Measurements from ENCODE around the gene DSCAML1.
A peak's percentile ranks its signal among the peaks of the same experiment; 100 is the strongest.

DSCAML1 gene

DNA sequence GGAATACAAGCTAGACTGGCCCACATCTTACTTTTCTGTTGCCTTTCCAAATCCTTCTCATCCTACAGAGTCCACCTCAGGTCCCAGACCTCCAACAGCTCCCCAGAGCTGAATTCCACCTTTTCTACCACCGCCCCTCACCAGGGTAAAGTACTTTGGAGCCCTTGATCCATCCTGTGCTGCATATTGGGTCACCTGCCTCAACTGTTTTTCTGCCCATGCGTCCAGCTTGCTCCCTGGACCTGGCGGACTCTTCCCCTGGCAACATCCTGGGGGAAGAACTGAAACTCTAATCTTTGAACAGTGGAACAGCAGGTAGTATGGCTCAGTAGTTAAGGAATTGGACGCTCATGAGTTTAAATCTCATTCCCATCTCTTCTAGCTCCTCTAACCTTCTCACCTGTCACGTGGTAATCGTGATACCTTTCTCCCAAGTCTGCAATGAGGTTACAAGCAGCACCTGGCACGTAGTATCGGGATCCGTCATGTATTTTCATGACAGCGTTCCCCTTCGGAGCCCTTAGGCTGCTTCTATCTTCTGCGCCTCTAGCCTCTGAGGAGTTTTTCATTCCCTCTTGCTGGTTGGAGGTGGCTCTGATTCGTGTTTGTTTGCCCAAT lies 371.2 kb downstream of the DSCAML1 start:
- no peak for DNase-seq (ENCODE audit: low spot score)

DNA sequence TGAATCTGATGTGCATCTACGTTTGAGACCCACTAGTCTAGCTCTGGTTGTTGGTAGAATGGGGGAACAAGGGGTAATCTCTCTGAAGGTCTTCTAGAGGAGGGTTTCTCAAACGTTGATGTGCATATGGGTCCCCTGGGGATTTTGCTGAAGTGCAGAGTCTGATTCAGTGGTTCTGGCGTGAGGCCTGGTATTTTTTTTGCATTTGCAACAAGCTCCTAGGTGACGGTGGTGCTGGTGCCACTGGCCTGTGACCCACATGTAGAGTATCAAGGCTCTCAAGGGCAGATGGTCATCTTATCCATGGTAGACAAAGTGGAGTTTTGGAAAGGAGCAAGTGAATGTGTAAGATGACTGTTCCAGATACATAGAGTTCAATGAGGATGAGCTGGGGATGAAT lies 372.2 kb downstream of the DSCAML1 start:
- DNase-seq (ENCODE audit: low spot score), result no peak

DNA sequence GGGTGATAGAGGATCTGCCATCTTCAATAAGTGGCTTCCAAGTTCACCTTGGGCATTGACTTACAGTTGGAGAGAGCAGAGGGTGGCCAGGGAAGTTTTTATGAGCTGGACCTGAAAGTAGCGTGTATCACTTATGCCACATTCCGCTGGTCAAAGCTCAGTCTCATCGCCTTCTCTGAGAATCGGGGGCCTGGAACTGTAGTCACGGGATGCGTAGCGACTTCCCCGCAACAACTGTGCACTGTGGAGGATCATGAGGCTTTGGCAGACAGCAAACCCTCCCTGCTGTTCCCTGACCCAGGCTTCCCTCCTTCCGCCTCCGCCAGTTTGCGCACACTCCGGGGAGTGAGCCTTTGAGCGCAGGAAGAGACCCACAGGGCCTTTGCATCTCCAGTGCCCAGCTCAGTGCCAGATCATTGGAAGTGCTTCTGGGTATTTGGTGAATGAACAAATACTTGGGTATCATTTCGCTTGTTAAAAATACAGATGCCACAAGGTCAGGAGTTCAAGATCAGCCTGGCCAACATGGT lies 373.9 kb downstream of the DSCAML1 start:
- no peak for DNase-seq (ENCODE audit: low spot score)

DNA sequence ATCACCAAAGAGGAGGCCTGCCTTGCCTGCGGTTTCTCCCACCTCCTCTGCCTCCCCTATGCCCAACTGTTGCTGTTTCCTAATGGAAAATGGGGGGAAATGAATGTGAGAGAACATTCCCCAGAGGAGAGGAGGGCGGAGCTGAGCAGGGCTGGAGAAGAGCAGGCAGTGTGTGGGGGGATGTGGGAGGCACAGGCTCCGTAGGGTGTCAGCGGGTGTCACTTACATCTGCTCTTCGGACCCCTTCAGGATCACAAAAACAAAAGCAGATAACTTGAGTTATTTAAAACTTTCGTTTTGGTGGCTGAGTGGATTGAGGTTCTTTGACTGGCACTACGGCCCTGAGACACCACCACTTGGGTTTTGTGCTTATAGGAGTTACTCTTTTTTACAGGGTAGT lies 375.5 kb downstream of the DSCAML1 start:
- DNase-seq (ENCODE audit: low spot score), result no peak

DNA sequence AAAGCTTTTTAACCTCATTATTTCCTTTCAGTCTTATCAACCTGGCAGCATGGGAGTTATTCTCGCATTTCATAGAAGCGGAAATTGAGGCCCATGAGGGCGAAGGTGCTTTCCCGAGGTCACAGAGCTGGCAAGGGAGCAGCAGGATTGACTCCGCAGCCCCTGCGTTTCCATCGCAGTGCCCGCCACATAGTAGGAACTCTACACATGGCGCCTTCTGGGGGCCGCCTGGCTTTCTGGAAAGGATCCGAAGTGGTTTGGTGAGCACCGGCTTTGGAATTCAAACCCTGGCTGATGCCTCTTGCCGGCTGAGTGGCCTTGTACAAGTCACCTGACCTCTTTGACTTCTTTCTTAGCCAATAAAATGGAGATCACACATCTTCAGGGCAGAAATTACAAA lies 376.0 kb downstream of the DSCAML1 start:
- DNase-seq (ENCODE audit: low spot score), result no peak

DNA sequence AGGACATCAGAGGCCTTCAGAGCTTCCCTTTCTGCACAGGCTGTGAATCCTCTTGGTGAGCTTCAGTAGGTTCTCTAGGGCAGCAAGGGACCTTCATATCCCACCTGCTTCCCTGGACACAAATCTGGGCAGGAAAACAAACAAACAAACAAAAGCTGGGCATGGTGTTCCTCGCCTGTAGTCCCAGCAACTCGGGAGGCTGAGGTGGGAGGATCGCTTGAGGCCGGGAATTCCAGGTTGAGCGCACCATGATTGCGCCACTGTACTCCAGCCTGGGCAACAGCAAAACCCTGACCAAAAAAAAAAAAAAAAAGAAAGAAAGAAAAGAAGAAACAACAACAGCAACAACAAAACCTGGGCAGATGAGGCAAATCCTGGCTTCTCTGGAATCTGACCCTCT lies 376.4 kb downstream of the DSCAML1 start:
- no peak for DNase-seq (ENCODE audit: low spot score)

DNA sequence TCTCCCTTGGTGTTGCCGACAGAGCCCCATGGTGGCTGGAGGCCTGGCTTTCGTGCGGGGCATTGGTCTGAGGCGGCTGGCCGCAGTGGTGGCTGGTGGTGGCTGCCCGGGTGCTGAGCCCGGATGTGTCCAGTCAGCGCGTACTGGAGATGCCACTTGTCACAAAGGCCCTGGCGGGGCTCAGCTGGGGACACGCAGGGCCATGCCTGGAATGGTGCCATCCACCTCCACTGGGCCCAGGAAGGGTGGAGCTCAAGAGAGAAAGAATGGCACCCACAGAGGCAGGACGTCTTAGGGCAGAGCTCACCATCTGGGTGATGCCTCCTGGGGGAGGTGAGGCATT lies 376.9 kb downstream of the DSCAML1 start:
- no peak for DNase-seq (ENCODE audit: low spot score)

DNA sequence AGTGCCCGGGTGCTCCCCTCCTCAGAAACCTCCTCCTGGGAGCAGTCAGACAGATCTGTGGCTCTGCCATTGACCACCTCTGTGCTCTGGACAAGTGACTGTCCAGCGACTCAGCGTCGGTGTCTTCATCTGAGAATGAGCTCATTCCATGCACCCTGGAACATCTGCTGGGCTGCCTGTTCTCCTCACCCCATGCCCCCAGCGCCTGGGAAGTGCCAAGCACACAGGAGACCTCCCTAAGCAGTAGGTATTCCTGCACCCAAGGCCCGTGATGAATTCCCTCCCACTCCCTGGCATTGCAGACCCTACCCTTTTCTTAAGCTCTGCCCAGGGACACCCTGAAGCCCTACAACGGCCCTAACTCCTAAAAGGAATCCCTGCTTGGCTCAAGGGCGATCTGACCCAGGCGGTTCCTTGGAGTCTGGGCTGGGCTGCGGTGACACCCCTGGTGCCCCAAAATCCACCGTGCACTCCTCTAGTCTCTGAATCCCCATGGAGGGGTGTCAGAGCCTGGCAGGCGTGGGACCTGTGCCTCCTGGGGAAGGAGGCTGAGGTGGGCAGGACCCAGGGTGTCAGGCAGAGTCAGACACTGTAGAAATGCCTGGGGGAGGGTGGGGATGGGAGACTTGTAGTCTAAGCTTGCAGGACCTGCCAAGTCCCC lies 377.4 kb downstream of the DSCAML1 start:
- no peak for DNase-seq (ENCODE audit: low spot score)

DNA sequence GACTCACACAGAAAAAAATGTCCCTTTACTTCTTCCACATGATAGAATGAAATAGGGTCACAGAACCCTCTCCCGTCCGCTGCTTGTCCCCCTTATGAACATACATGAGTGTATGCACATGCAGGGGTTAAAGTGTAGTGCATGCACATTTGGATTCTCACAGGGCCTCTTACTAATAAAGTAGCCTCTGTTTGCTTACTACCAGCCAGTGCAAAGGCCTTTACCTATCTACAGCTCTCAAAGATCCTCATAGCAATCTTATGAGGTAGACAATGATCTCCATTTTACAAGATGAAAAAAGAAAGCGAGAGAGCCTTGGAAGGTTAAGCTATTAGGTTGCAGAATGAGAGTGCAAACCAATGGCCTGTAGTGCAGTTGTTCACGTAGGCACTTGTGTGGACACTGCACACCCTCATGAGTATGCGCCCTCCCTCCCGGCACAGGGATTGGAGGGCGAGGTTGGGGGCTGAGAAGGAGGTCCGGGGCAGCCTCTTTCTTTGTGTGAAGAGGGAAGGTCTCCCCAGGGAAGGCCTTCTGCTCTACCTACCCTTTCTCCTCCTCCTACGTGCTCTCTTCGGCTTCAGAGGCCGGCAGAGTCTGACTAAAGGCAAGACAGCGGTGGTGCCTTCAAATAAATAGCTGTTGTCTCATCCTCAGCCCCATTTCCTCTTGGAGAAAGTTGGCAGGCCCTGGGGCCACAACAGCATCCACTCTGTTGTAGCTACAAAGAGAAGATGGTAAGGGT lies 378.1 kb downstream of the DSCAML1 start:
- no peak for DNase-seq (ENCODE audit: low spot score)

DNA sequence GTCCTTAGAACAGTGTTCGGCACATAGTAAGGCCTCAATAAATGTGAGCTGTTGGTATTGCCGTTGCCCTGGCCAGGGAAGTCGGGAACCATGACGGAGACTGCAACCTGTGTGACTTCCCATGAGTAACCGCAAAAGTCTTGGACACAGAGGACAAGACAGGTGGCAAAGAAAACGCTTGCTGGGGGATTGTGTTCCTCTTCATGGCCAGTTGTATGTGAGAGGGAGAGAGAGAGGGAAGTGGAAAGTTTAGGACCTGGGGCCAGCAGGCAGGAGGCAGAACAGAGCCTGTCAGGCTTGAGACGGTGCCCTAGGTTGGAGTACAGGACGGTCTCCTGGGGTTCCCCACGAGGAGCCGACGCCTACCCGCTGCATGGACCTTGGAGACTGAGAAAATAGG lies 379.2 kb downstream of the DSCAML1 start:
- DNase-seq (ENCODE audit: low spot score), result no peak

DNA sequence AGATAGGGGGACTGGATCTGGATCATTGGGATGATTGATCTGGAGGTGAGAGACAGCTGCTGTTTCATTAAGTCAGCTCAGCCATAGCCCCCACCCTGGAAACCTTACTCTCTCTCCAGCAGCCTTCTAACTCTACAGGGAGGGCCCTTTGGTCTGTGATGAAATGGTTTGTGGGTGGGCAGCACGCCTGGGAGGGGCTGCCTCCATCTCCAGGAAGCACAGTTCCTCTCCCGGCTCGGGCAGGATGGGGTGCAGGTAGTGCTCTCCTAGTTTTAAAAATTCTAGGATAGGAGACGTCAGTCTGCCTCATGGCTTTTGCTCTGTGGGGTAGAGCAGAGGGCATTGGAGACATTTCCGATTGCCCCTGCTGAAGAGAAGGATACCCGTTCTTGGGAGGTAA lies 379.7 kb downstream of the DSCAML1 start:
- no peak for DNase-seq (ENCODE audit: low spot score)

DNA sequence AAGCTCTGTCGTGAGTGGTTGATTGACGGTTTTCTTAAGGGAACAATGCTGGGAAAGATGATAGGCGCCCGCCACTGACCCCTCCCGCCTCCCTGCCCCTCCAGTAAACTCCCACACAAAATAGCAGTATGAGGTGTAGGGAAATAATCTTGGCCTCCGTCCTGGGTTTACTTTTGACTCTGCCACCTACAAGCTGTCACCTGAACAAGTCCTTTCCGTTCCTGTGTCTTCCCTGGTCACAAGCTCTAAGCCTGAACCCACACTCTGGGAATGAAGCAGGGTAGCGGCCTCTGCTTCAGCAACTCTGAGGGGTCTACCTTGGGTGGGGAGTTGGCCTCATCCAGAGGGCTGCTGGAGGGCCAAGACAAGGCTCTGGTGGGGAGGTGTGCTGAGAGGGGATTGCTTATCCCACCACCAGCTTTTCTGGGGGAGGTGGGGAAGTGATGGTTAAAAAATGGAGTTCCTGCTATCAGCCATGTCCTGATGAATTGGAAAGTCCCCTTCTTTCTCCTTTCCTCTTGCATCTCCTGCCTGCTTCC lies 381.6 kb downstream of the DSCAML1 start:
- DNase-seq (ENCODE audit: low spot score), result no peak

DNA sequence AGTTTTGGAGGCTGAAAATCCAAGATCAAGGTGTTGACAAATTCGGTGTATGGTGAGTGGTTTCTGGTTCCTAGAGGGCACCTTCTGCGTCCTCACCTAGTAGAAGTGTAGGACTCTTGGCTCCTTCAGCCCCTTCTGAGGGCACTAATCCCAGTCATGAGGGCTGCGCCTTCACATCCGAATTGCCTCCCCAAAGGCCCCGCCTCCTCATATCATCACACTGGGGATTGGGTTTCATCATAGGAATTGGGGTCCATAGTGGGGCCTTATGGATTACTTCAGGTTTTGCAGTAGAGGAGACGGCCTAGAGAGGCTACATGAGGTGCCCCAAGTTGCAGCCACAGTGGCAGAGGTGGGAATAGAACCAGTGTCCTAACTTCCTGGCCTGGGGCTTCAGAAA lies 382.3 kb downstream of the DSCAML1 start:
- DNase-seq (ENCODE audit: low spot score), result no peak

DNA sequence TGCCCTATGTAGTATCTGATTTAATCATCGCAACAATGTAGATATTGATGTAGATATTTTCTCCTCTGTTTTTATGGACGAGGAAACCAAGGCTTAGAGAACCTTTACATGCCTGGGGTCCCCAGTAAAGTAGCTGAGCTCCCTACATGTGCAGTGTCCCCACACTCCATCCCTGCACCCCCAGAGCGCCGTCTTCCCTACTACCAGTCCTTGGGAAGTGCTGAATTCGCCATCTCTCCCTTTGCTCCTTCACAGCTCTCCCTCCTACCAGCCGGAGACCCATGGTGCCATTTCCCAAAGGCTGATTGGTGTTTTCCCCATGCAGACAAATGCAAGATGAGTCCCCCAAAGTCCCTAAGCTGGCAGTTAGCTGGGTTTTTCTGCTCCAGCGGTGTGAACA lies 383.4 kb downstream of the DSCAML1 start:
- no peak for DNase-seq (ENCODE audit: low spot score)

DNA sequence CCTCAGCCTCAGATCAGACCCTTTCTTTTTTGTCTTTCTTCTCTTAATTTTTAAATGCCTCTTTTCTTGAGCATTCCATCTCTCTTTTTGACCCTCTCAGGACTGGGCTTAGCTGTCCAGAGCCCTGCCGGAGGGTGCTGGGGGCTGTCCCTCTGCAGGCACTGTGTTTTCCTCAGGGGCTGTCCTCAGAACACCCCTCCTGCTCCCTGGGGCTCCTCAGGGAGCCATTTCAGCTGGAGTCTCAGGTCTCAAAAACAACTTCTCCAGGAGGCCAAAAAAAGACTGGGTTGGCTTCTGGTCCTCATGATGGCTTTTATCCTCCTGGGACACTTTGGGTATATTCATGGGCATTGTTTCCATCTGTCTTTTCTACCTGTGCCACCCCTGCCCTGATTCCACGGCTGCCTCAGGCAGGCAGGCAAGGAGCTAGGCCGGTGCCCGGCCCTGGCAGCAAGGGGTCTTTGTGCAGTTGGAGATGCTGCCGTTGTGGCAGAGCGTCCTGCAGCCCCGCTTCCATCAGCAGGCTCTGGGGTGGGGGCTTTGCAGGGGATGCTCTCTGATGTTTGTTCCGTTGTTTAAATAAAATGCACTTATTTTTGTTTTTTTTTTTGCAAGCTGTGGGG lies 384.3 kb downstream of the DSCAML1 start:
- DNase-seq (ENCODE audit: low spot score), result no peak

DNA sequence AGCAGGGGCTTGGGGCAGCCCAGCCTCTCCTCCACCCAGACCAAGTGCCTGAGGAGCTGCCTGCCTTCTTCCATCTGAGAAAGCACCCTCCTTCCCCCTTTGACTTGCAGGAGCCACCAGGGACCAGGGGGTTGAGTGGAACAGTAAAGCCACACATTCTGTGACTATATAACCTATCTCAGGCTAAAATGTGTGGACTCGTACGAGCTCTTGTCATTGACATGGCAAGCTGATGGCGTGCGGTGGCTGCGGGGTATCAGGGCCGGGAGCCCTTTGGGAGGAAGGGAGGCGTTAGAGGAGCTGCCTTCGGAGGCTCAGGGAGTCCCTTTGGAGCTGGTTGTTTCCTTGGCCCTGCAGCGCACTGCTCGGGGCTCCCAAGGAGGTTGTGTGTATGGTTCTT lies 384.8 kb downstream of the DSCAML1 start:
- DNase-seq (ENCODE audit: low spot score), result no peak

DNA sequence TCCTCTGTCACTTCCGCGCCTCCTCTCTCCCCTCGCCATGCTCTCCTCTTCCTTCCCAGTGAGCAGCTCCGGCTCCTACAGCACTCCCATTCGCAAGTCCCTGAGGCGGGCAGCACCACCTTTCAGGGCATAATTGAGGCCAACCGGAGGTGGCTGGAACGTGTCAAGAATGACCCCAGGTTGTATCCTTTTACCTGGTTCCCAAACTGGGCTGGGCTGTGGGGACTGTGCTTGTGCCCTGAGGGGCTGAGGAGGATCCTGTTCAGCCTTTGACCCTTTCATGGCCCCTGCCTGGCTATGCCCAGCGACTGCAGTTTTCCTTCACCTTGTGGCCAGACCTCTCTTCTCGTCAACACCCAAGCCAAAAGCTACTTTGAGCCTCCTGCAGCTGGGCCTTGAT lies 385.3 kb downstream of the DSCAML1 start:
- DNase-seq (ENCODE audit: low spot score), result no peak

DNA sequence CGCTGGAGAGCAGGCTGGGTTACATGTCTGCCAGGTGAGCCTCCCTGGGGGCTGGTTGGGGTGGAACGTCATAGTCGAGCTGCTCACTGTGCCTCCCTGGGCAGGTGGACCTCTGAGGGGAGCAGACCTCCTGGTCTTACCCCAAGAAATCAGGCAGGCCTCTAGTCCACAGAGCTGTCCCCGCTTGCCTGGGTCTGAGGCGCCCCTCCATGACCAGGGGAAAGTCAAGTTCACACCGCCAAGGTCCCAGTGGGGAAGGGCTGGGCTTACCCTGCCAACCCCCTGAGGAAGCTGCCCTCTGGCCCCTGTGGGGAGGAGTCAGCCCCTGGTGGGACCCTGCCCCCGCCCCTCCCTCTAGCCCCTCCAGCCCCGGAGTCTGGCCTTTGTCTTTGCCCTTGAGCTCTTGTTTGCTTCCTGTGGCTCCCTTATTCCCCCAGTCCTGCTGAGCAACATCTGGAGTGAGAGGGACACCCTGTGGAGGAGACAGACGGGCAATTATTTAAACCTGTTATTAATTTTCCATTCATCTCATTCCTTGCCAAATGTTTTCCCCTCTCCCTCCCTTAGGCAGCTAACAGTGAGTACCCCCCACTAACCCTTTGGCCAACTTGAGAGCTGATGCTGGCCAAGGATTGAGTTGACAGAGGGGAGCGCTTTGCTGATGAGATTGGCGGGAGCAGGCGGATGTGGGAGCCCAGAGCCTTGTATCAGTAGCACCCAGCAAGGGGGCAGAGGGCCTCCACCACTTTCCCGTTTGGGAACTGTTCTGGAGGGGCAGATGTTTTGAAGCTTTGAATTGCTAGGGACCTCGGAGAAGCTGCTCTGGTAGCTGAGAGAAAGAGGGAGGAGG lies 385.9 kb downstream of the DSCAML1 start:
- DNase-seq (ENCODE audit: low spot score), result peak; percentile 54

DNA sequence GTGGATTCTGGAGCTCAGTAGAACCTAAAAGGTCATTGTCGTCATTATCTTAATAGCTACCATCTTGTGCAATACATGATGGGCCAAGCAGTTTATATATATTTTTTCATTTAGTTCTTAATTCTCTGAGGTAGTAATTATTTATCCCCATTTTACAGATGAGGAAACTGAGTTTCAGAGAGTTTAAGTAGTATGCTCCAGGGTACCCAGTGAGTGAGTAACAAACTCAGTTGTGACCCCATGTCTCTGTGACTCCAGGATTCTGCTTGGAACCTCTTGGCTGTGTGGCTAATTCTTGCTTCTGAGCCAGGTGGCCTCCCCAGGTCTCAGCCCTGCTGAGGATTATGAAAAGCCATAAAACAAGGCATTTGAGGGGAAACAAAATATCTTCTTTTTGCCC lies 386.8 kb downstream of the DSCAML1 start:
- DNase-seq (ENCODE audit: low spot score), result no peak

DNA sequence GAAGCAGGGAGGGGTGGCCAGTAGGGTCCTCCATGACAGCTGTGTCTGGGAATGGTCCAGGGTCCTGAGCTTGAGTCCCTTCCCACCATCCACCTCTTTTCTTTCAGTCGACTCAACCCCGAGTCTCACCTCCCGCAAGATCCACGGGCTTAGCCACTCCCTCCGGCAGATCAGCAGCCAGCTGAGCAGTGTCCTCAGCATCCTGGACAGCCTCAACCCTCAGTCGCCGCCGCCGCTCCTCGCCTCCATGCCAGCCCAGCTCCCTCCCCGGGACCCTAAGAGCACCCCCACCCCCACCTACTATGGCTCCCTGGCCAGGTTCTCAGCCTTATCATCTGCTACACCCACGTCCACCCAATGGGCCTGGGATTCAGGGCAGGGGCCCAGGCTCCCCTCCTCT lies 387.5 kb downstream of the DSCAML1 start:
- no peak for DNase-seq (ENCODE audit: low spot score)

DNA sequence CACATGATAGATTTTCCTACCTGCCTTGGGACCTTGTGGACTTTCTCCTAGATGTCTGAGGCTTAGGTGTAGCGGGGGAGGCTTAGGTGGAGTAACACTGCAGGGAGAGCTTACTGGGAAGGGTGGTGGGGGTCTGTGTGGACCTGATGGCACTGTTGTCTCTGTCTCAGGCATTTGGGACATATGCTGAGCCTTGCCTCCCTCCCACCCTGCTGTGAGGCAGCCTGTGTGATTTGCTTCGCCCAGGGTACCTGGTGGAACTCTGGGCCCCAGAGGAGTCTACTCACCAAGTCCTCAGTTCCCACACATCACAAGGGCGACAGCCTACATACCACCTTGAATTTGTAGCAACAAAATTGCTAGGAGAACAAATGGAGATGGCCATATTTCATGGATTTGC lies 388.7 kb downstream of the DSCAML1 start:
- DNase-seq (ENCODE audit: low spot score), result no peak

DNA sequence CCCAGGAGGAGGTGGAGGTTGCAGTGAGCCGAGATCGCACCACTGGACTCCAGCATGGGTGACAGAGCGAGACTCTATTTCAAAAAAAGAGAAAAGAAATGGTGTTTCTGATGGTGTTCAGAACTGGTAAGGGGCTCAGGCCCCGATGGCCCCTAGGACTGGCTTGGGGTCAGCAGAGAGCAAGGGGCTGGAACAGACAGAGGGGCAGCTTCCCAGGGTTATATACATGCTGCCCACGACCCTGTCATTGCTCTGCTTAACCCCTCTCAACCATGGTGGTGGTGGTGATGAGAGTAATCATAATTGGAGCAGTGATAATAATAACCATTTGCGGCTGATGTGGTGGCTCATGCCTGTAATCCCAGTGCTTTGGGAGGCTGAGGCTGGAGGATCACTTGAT lies 390.0 kb downstream of the DSCAML1 start:
- no peak for DNase-seq (ENCODE audit: low spot score)

All from D341Med (cell line).